Measurements from ENCODE around the gene TMEM38B. TPM values are rescaled to one million over a fixed set of nuclear protein-coding genes. Genes with fewer than 3 reads are reported as not detected.

The TMEM38B gene
- total RNA-seq, 1 experiment from 2014 or later: 30.6 TPM

- Histone ChIP-seq H3K9me3 (ENCODE audit: control insufficient read depth, insufficient read depth, low read depth, low read length) (no peaks in the 10 kb centered on the region), H3K27ac (ENCODE audit: low read length) (no peak overlapping the region), H3K27me3 (ENCODE audit: control insufficient read depth, insufficient read depth, low read length) (no peaks in the 10 kb centered on the region), H3K36me3 (ENCODE audit: control insufficient read depth, insufficient read depth, low read length) (no peaks in the 10 kb centered on the region), H3K4me1 (ENCODE audit: control insufficient read depth, insufficient read depth, low read length) (no peaks in the 10 kb centered on the region), H3K4me3 (ENCODE audit: low read depth in 2 of 2, low read length in 2 of 2) (no peak overlapping the region)
- no TSS peak for BruUV-seq (replicated peaks)
- no peak for TF ChIP-seq TCF7L2 (IDR thresholded peaks at IDR 0.05; ENCODE audit: low read depth, low read length)
- TF ChIP-seq SIN3A (IDR thresholded peaks at IDR 0.05; ENCODE audit: borderline replicate concordance, insufficient read depth, low read depth, low read length): no peak
- TF ChIP-seq CTCF (IDR thresholded peaks at IDR 0.05): no peak
- no peak for TF ChIP-seq REST (IDR thresholded peaks at IDR 0.05; ENCODE audit: insufficient read depth in 1 of 2, low read depth in 2 of 2, low read length in 1 of 2)
- no peak for TF ChIP-seq POLR2AphosphoS5 (IDR thresholded peaks at IDR 0.05; ENCODE audit: low read depth, low read length)
- DNase-seq (ENCODE audit: low read depth, low spot score): no peak
- intact Hi-C loops (cut with micrococcal nuclease; ENCODE audit: unreplicated experiment): no loop called here
- ATAC-seq: no peak
- ChIA-PET CTCF (no interaction called here), POLR2A (no interaction called here)
- in situ Hi-C loops (cut with HindIII; ENCODE audit: low pct_unique_long_range_greater_than_20kb, low sequenced_read_pairs): no loop called here
These were observed 11.8 kb downstream of the TMEM38B start for GRCh38 chr9:105706156-105706555.

GRCh38 chr9:105708405-105708804 is 14.1 kb downstream of the TMEM38B start:
- ChIA-PET POLR2A (no interaction called here), CTCF (no interaction called here)
- Histone ChIP-seq H3K4me1 (ENCODE audit: control insufficient read depth, insufficient read depth, low read length) (no peaks in the 10 kb centered on the region), H3K36me3 (ENCODE audit: control insufficient read depth, insufficient read depth, low read length) (no peaks in the 10 kb centered on the region), H3K9me3 (ENCODE audit: control insufficient read depth, insufficient read depth, low read depth, low read length) (no peaks in the 10 kb centered on the region), H3K27ac (ENCODE audit: low read length) (no peak overlapping the region), H3K4me3 (ENCODE audit: low read depth in 2 of 2, low read length in 2 of 2) (no peak overlapping the region), H3K27me3 (ENCODE audit: control insufficient read depth, insufficient read depth, low read length) (no peaks in the 10 kb centered on the region)
- ATAC-seq (no peak), DNase-seq (ENCODE audit: low read depth, low spot score) (no peak)
- no TSS peak for BruUV-seq (replicated peaks)
- no peak for TF ChIP-seq POLR2AphosphoS5 (IDR thresholded peaks at IDR 0.05; ENCODE audit: low read depth, low read length)
- TF ChIP-seq REST (IDR thresholded peaks at IDR 0.05; ENCODE audit: insufficient read depth in 1 of 2, low read depth in 2 of 2, low read length in 1 of 2): no peak
- TF ChIP-seq TCF7L2 (IDR thresholded peaks at IDR 0.05; ENCODE audit: low read depth, low read length): no peak
- TF ChIP-seq CTCF (IDR thresholded peaks at IDR 0.05): no peak
- TF ChIP-seq SIN3A (IDR thresholded peaks at IDR 0.05; ENCODE audit: borderline replicate concordance, insufficient read depth, low read depth, low read length): no peak
- intact Hi-C loops (cut with micrococcal nuclease; ENCODE audit: unreplicated experiment): no loop called here
- in situ Hi-C loops (cut with HindIII; ENCODE audit: low pct_unique_long_range_greater_than_20kb, low sequenced_read_pairs): no loop called here

Measured in Panc1 (cell line).